Testis (tissue), 3 donors: ENCODE measurements around the gene OTOGL. TPM values are rescaled to one million over a fixed set of nuclear protein-coding genes. Genes with fewer than 3 reads are reported as not detected.
"Not testable (repeated sequence)": the region's sequence is repeated elsewhere in the genome, so short reads cannot be mapped to it uniquely, and the experiment has no call there.

ENCODE experiments used
- DNase-seq: peaks from one replicate; pipeline ENCODE4 v3.0.0-alpha.2; 2019
- H3K27ac ChIP-seq, 2 donors: fragments of 200-600 bp; sonication (generic); one replicate each; pipeline ENCODE4 v1.5.1; 2019
- H3K27me3 ChIP-seq: fragments of 200-600 bp; sonication (generic); one replicate; pipeline ENCODE4 v1.5.1; 2019
- H3K36me3 ChIP-seq: fragments of 200-600 bp; sonication (generic); one replicate; pipeline ENCODE4 v1.5.1; 2017; ENCODE audit warnings: low read depth; ENCODE audit errors: missing control alignments
- H3K4me1 ChIP-seq: fragments of 200-600 bp; sonication (generic); one replicate; pipeline ENCODE4 v1.5.1; 2019
- H3K4me3 ChIP-seq, 2 donors: fragments of 200-600 bp; sonication (generic); one replicate each; pipeline ENCODE4 v1.5.1; 2017 to 2019
- H3K9me3 ChIP-seq: fragments of 200-600 bp; sonication (generic); one replicate; pipeline ENCODE4 v1.5.1; 2017
- CTCF ChIP-seq, 3 experiments: fragments of 450-650 bp in 2 of 3; fragments of 200-600 bp in 1 of 3; sonication (generic) in 1 of 3; IDR thresholded peaks; one replicate each; pipeline ENCODE4 v1.5.1; 2016 to 2019; ENCODE audit warnings: antibody characterized with exemption in 3 of 3, mild to moderate bottlenecking in 2 of 3, moderate library complexity in 1 of 3
- POLR2A ChIP-seq: fragments of 450-650 bp; IDR thresholded peaks from one replicate; pipeline ENCODE4 v1.6.1; 2017; ENCODE audit warnings: antibody characterized with exemption, mild to moderate bottlenecking, moderate library complexity
- WGBS, 2 donors: methylation state at CpG; one replicate each; pipeline ENCODE4 v1.1.5; 2018; 5-methylcytosine and 5-hydroxymethylcytosine counted together
- intact Hi-C: fragments of 100-400 bp; cut with DNase I; formaldehyde crosslinking; loops from one replicate; pipeline ENCODE4 v1.15.1; 2023; ENCODE audit warnings: low total_unique reads
- polyA plus RNA-seq: library from polyadenylated mRNA; stranded (reverse); fragments of 350-450 nt; fragmentation: Illumina TruSeq; extraction: RNeasy Lipid Tissue Mini Kit (QIAGEN cat#74804); gene quantifications from one replicate; pipeline ENCODE4 v1.2.3, GENCODE V29; 2014; ENCODE audit warnings: low read depth, low replicate concordance; ENCODE audit not compliant: insufficient read depth
- total RNA-seq, 2 donors: library from RNA; depleted of rRNA; stranded (reverse); fragments of >200 nt; gene quantifications; one replicate each; pipeline ENCODE4 v1.2.3, GENCODE V29; 2016

Gene OTOGL
- total and polyA plus RNA-seq, 3 donors from 2014 or later: 0.87 to 0.88 (median 0.87) TPM

GRCh38 chr12:80291108-80291754 lies 191.9 kb downstream of the OTOGL start:
- Histone ChIP-seq H3K27ac (no peak overlapping the region), H3K27me3 (no peaks in the 10 kb centered on the region), H3K36me3 (no peaks in the 10 kb centered on the region), H3K4me1 (no peaks in the 10 kb centered on the region), H3K9me3 (no peaks in the 10 kb centered on the region), H3K4me3 (no peak overlapping the region)
- DNase-seq: no peak
- 85 to 86% methylated on average over 5 of the region's 5 CpGs for WGBS, 2 donors
- intact Hi-C loops: no loop called here
- TF ChIP-seq POLR2A: no peak
- TF ChIP-seq CTCF (IDR thresholded peaks at IDR 0.05): no peak

GRCh38 chr12:80293347-80293746 lies 194.0 kb downstream of the OTOGL start:
- DNase-seq: no peak
- no peaks in the 10 kb centered on the region for H3K36me3 ChIP-seq
- H3K4me3 ChIP-seq: no peak overlapping the region
- intact Hi-C loops: no loop called here
- WGBS, 2 donors: 87 to 95% methylated on average over 1 of the region's 1 CpG
- no peaks in the 10 kb centered on the region for H3K27me3 ChIP-seq
- no peaks in the 10 kb centered on the region for H3K4me1 ChIP-seq
- H3K9me3 ChIP-seq: no peaks in the 10 kb centered on the region
- no peak for TF ChIP-seq POLR2A
- TF ChIP-seq CTCF (IDR thresholded peaks at IDR 0.05): no peak
- no peak overlapping the region for H3K27ac ChIP-seq

GRCh38 chr12:80293759-80294158 lies 194.4 kb downstream of the OTOGL start:
- TF ChIP-seq CTCF (IDR thresholded peaks at IDR 0.05) (no peak), POLR2A (no peak)
- Histone ChIP-seq H3K36me3 (no peaks in the 10 kb centered on the region), H3K4me1 (no peaks in the 10 kb centered on the region), H3K4me3 (no peak overlapping the region), H3K9me3 (no peaks in the 10 kb centered on the region), H3K27ac (no peak overlapping the region), H3K27me3 (no peaks in the 10 kb centered on the region)
- 29 to 65% methylated on average over 1 of the region's 1 CpG for WGBS, 2 donors
- intact Hi-C loops: no loop called here
- no peak for DNase-seq

- H3K27me3 ChIP-seq: no peaks in the 10 kb centered on the region
- no peaks in the 10 kb centered on the region for H3K9me3 ChIP-seq
- H3K36me3 ChIP-seq: no peaks in the 10 kb centered on the region
- H3K4me3 ChIP-seq: no peak overlapping the region
- no peak for TF ChIP-seq CTCF (IDR thresholded peaks at IDR 0.05)
- no peak for TF ChIP-seq POLR2A
- DNase-seq: no peak
- WGBS, 2 donors: 88 to 97% methylated on average over 1 of the region's 1 CpG
- H3K27ac ChIP-seq: no peak overlapping the region
- no peaks in the 10 kb centered on the region for H3K4me1 ChIP-seq
- intact Hi-C loops: no loop called here
Measured at GRCh38 chr12:80299219-80299618, 199.9 kb downstream of the OTOGL start.

- Histone ChIP-seq H3K27ac (no peak overlapping the region), H3K4me3 (no peak overlapping the region), H3K27me3 (no peaks in the 10 kb centered on the region), H3K36me3 (no peaks in the 10 kb centered on the region), H3K4me1 (no peaks in the 10 kb centered on the region), H3K9me3 (no peaks in the 10 kb centered on the region)
- no peak for TF ChIP-seq POLR2A
- 93 to 95% methylated on average over 3 of the region's 3 CpGs for WGBS, 2 donors
- DNase-seq: no peak
- intact Hi-C loops: no loop called here
Measured at GRCh38 chr12:80299976-80300375, 200.6 kb downstream of the OTOGL start.

- H3K27me3 ChIP-seq, intact Hi-C loops, H3K36me3 ChIP-seq, H3K27ac ChIP-seq, H3K9me3 ChIP-seq, H3K4me1 ChIP-seq, DNase-seq, H3K4me3 ChIP-seq: not testable (repeated sequence)
- WGBS, 2 donors: 100% methylated on average over 2 of the region's 27 CpGs; no CpG with 5 or more reads in 1 of the 2 donors
Measured at GRCh38 chr12:80307436-80307835, 208.1 kb downstream of the OTOGL start.
